A549 (cell line): ENCODE results near the gene NUDCD3.

Source experiments
- CBX8 ChIP-seq: fragments of 200-600 bp; sonication (generic); IDR thresholded peaks from 2 replicates; pipeline ENCODE4 v1.6.1; 2016
- CHD4 ChIP-seq: fragments of 200-600 bp; sonication (generic); IDR thresholded peaks from 2 replicates; pipeline ENCODE4 v1.6.1; 2016; ENCODE audit warnings: antibody characterized with exemption, mild to moderate bottlenecking, borderline replicate concordance
- HDAC2 ChIP-seq: fragments of 200-600 bp; sonication (generic); IDR thresholded peaks from 2 replicates; pipeline ENCODE4 v1.6.1; 2016
- HOXA7 ChIP-seq: fragments of 250-450 bp; sonication (Bioruptor Pico); IDR thresholded peaks from 2 replicates; pipeline ENCODE4 v1.5.0; 2020; ENCODE audit warnings: mild to moderate bottlenecking, moderate library complexity
- JUN ChIP-seq, 2 experiments: fragments of >200 bp; sonication (Bioruptor Twin); formaldehyde crosslinking; IDR thresholded peaks; 2 replicates in 1 of 2; 3 replicates in 1 of 2; pipeline ENCODE4 v1.6.1; 2016 to 2017
- JUNB ChIP-seq: fragments of >200 bp; sonication (Bioruptor Twin); formaldehyde crosslinking; IDR thresholded peaks from 2 replicates; pipeline ENCODE4 v1.6.1; 2016
- KDM1A ChIP-seq: fragments of 200-600 bp; sonication (generic); IDR thresholded peaks from 2 replicates; pipeline ENCODE4 v1.6.1; 2016; ENCODE audit warnings: low read depth, mild to moderate bottlenecking
- MAX ChIP-seq: IDR thresholded peaks from 2 replicates; pipeline ENCODE4 v1.6.1; 2012
- MAZ ChIP-seq: fragments of 150-350 bp; IDR thresholded peaks from 2 replicates; pipeline ENCODE4 v1.6.1; 2014; ENCODE audit warnings: antibody characterized with exemption, low read depth, low read length, borderline replicate concordance
- POLR2AphosphoS2 ChIP-seq: conservative IDR thresholded peaks from 2 replicates; pipeline ENCODE4 v1.6.1; 2012; ENCODE audit warnings: low read length, improper control_type of control experiment, inconsistent platforms
- TF ChIP-seq, protein P1 (sequence below): fragments of 150-350 bp; IDR thresholded peaks from 2 replicates; pipeline ENCODE4 v1.6.1; 2014; ENCODE audit warnings: low read depth, mild to moderate bottlenecking, low read length
- TF ChIP-seq, protein P2 (sequence below): fragments of >200 bp; sonication (Bioruptor Twin); formaldehyde crosslinking; IDR thresholded peaks from 3 replicates; pipeline ENCODE4 v1.5.1; 2016

- TF ChIP-seq, protein P1, sequence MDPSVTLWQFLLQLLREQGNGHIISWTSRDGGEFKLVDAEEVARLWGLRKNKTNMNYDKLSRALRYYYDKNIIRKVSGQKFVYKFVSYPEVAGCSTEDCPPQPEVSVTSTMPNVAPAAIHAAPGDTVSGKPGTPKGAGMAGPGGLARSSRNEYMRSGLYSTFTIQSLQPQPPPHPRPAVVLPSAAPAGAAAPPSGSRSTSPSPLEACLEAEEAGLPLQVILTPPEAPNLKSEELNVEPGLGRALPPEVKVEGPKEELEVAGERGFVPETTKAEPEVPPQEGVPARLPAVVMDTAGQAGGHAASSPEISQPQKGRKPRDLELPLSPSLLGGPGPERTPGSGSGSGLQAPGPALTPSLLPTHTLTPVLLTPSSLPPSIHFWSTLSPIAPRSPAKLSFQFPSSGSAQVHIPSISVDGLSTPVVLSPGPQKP, result no peak
- TF ChIP-seq HDAC2, result no peak
- no peak for TF ChIP-seq CHD4
- TF ChIP-seq CBX8, result no peak
- TF ChIP-seq JUN (IDR thresholded peaks at IDR 0.05), result no peak
- TF ChIP-seq, protein P2, sequence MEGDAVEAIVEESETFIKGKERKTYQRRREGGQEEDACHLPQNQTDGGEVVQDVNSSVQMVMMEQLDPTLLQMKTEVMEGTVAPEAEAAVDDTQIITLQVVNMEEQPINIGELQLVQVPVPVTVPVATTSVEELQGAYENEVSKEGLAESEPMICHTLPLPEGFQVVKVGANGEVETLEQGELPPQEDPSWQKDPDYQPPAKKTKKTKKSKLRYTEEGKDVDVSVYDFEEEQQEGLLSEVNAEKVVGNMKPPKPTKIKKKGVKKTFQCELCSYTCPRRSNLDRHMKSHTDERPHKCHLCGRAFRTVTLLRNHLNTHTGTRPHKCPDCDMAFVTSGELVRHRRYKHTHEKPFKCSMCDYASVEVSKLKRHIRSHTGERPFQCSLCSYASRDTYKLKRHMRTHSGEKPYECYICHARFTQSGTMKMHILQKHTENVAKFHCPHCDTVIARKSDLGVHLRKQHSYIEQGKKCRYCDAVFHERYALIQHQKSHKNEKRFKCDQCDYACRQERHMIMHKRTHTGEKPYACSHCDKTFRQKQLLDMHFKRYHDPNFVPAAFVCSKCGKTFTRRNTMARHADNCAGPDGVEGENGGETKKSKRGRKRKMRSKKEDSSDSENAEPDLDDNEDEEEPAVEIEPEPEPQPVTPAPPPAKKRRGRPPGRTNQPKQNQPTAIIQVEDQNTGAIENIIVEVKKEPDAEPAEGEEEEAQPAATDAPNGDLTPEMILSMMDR, result no peak
- no peak for TF ChIP-seq POLR2AphosphoS2
- TF ChIP-seq MAX, result no peak
- no peak for TF ChIP-seq HOXA7 (CRISPR knock-in tag)
- no peak for TF ChIP-seq JUNB
- no peak for TF ChIP-seq KDM1A
- TF ChIP-seq MAZ, result no peak
Measured at GRCh38 chr7:44380831-44381493, 109.5 kb downstream of the NUDCD3 start.
